ENCODE data around the gene RIPK4.
"Not testable (repeated sequence)": the region's sequence is repeated elsewhere in the genome, so short reads cannot be mapped to it uniquely, and the experiment has no call there.

The RIPK4 gene

GRCh38 chr21:41796476-41797080 is 29.7 kb upstream of the RIPK4 start:
- DNase-seq (ENCODE audit: low read depth), result no peak
- no peak for TF ChIP-seq CTCF (conservative IDR thresholded peaks at IDR 0.05; ENCODE audit: low read depth, low read length)
- no peak overlapping the region for H3K4me3 ChIP-seq (ENCODE audit: low read length)

- no peak for DNase-seq (ENCODE audit: low read depth)
- no peak for TF ChIP-seq CTCF (conservative IDR thresholded peaks at IDR 0.05; ENCODE audit: low read depth, low read length)
- no peak overlapping the region for H3K4me3 ChIP-seq (ENCODE audit: low read length)
These were observed 28.9 kb upstream of the RIPK4 start for GRCh38 chr21:41795726-41796125.

GRCh38 chr21:41794600-41794999 is 27.7 kb upstream of the RIPK4 start:
- DNase-seq (ENCODE audit: low read depth), result no peak
- no peak for TF ChIP-seq CTCF (conservative IDR thresholded peaks at IDR 0.05; ENCODE audit: low read depth, low read length)
- H3K4me3 ChIP-seq (ENCODE audit: low read length), result no peak overlapping the region

- no peak overlapping the region for H3K4me3 ChIP-seq (ENCODE audit: low read length)
- no peak for DNase-seq (ENCODE audit: low read depth)
- no peak for TF ChIP-seq CTCF (conservative IDR thresholded peaks at IDR 0.05; ENCODE audit: low read depth, low read length)
These were observed 25.9 kb upstream of the RIPK4 start for GRCh38 chr21:41792711-41793110.

GRCh38 chr21:41786509-41786987 is 19.7 kb upstream of the RIPK4 start:
- H3K4me3 ChIP-seq (ENCODE audit: low read length), result no peak overlapping the region
- DNase-seq (ENCODE audit: low read depth), result no peak
- TF ChIP-seq CTCF (conservative IDR thresholded peaks at IDR 0.05; ENCODE audit: low read depth, low read length), result no peak

GRCh38 chr21:41785262-41785661 is 18.4 kb upstream of the RIPK4 start:
- DNase-seq (ENCODE audit: low read depth); H3K4me3 ChIP-seq (ENCODE audit: low read length): not testable (repeated sequence)

GRCh38 chr21:41784456-41785102 is 17.7 kb upstream of the RIPK4 start:
- no peak for TF ChIP-seq CTCF (conservative IDR thresholded peaks at IDR 0.05; ENCODE audit: low read depth, low read length)
- no peak for DNase-seq (ENCODE audit: low read depth)
- H3K4me3 ChIP-seq (ENCODE audit: low read length), result no peak overlapping the region
